ENCODE results near the gene CADM1. TPM values are rescaled to one million over a fixed set of nuclear protein-coding genes. Genes with fewer than 3 reads are reported as not detected.

Gene CADM1
- total and polyA plus RNA-seq, 2 experiments from 2014 or later = 16.5 to 18.0 TPM

- TF ChIP-seq EZH2 (IDR thresholded peaks at IDR 0.05; ENCODE audit: low read depth, unreplicated experiment) (no peak), CREB1 (CRISPR knock-in tag; IDR thresholded peaks at IDR 0.05; ENCODE audit: low read depth) (no peak), ZNF114 (CRISPR knock-in tag; IDR thresholded peaks at IDR 0.05) (no peak), JUNB (IDR thresholded peaks at IDR 0.05; ENCODE audit: unreplicated experiment) (no peak), POLR2AphosphoS5 (IDR thresholded peaks at IDR 0.05; ENCODE audit: low read depth) (no peak), ZNF462 (CRISPR knock-in tag; IDR thresholded peaks at IDR 0.05) (no peak), STAT1 (IDR thresholded peaks at IDR 0.05; ENCODE audit: unreplicated experiment) (no peak), ZNF331 (CRISPR knock-in tag; IDR thresholded peaks at IDR 0.05; ENCODE audit: low read depth) (no peak)
- TF ChIP-seq, protein P1, sequence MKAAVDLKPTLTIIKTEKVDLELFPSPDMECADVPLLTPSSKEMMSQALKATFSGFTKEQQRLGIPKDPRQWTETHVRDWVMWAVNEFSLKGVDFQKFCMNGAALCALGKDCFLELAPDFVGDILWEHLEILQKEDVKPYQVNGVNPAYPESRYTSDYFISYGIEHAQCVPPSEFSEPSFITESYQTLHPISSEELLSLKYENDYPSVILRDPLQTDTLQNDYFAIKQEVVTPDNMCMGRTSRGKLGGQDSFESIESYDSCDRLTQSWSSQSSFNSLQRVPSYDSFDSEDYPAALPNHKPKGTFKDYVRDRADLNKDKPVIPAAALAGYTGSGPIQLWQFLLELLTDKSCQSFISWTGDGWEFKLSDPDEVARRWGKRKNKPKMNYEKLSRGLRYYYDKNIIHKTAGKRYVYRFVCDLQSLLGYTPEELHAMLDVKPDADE (IDR thresholded peaks at IDR 0.05) = no peak
- TF ChIP-seq, protein P2, sequence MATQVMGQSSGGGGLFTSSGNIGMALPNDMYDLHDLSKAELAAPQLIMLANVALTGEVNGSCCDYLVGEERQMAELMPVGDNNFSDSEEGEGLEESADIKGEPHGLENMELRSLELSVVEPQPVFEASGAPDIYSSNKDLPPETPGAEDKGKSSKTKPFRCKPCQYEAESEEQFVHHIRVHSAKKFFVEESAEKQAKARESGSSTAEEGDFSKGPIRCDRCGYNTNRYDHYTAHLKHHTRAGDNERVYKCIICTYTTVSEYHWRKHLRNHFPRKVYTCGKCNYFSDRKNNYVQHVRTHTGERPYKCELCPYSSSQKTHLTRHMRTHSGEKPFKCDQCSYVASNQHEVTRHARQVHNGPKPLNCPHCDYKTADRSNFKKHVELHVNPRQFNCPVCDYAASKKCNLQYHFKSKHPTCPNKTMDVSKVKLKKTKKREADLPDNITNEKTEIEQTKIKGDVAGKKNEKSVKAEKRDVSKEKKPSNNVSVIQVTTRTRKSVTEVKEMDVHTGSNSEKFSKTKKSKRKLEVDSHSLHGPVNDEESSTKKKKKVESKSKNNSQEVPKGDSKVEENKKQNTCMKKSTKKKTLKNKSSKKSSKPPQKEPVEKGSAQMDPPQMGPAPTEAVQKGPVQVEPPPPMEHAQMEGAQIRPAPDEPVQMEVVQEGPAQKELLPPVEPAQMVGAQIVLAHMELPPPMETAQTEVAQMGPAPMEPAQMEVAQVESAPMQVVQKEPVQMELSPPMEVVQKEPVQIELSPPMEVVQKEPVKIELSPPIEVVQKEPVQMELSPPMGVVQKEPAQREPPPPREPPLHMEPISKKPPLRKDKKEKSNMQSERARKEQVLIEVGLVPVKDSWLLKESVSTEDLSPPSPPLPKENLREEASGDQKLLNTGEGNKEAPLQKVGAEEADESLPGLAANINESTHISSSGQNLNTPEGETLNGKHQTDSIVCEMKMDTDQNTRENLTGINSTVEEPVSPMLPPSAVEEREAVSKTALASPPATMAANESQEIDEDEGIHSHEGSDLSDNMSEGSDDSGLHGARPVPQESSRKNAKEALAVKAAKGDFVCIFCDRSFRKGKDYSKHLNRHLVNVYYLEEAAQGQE (IDR thresholded peaks at IDR 0.05; ENCODE audit: unreplicated experiment) = no peak
- Mint-ChIP-seq H3K4me3 (no peak overlapping the region), H3K27me3 (ENCODE audit: insufficient read depth, low read depth, poor library complexity) (peaks cover 2% of the 10 kb centered on the region), H3K36me3 (ENCODE audit: low read depth) (peaks cover 7% of the 10 kb centered on the region; the same call in 2 of the 3 replicates), H3K27ac (no peak overlapping the region), H3K4me1 (no peaks in the 10 kb centered on the region), H3K9me3 (peaks cover 9% of the 10 kb centered on the region)
- no peaks in the 10 kb centered on the region for H3K9me2 ChIP-seq (ENCODE audit: insufficient read depth)
- ATAC-seq = no peak
- H3K27ac ChIP-seq (ENCODE audit: low read depth) = no peak overlapping the region
- no peak overlapping the region for H2AFZ ChIP-seq
- H3K4me1 ChIP-seq (ENCODE audit: insufficient read depth) = no peaks in the 10 kb centered on the region
- H4K20me1 ChIP-seq (replicated peaks; ENCODE audit: insufficient read depth) = no peaks in the 10 kb centered on the region
- no peak overlapping the region for H3K4me3 ChIP-seq
- H3K27me3 ChIP-seq (ENCODE audit: insufficient read depth) = no peaks in the 10 kb centered on the region
- H3F3A ChIP-seq (replicated peaks; ENCODE audit: low read depth) = no peaks in the 10 kb centered on the region
- no peaks in the 10 kb centered on the region for H3K79me2 ChIP-seq (replicated peaks; ENCODE audit: insufficient read depth)
- no peaks in the 10 kb centered on the region; the same call in 1 of the 2 replicates for H3K36me3 ChIP-seq (ENCODE audit: insufficient read depth)
- H3K4me2 ChIP-seq = no peak overlapping the region
- DNase-seq (ENCODE audit: low spot score) = no peak
Observed at GRCh38 chr11:115446214-115446613, 58.0 kb downstream of the CADM1 start.
